HG03442 (cell line): ENCODE data around the gene GMDS.

Source experiments
- ATAC-seq: cut with Tn5 transposase; IDR thresholded peaks from one replicate; pipeline ENCODE4 v1.9.1; 2021; ENCODE audit warnings: mild to moderate bottlenecking, moderate library complexity; ENCODE audit not compliant: unreplicated experiment

GMDS gene

GRCh38 chr6:2016040-2016439, 229.4 kb downstream of the GMDS start:
- no peak for ATAC-seq

- ATAC-seq, result no peak
Observed at GRCh38 chr6:2008383-2008976, 236.9 kb downstream of the GMDS start.

- ATAC-seq, result no peak
Observed at GRCh38 chr6:2007165-2007564, 238.2 kb downstream of the GMDS start.

GRCh38 chr6:2004888-2005287, 240.5 kb downstream of the GMDS start:
- no peak for ATAC-seq

- no peak for ATAC-seq
Observed at GRCh38 chr6:2000962-2001361, 244.4 kb downstream of the GMDS start.

GRCh38 chr6:1997702-1998101, 247.7 kb downstream of the GMDS start:
- no peak for ATAC-seq

- ATAC-seq, result no peak
Observed at GRCh38 chr6:1995636-1996035, 249.8 kb downstream of the GMDS start.

GRCh38 chr6:1993042-1993441, 252.4 kb downstream of the GMDS start:
- no peak for ATAC-seq

- no peak for ATAC-seq
Observed at GRCh38 chr6:1991332-1991878, 254.0 kb downstream of the GMDS start.

GRCh38 chr6:1988843-1989242, 256.6 kb downstream of the GMDS start:
- no peak for ATAC-seq

- no peak for ATAC-seq
Observed at GRCh38 chr6:1987640-1988039, 257.8 kb downstream of the GMDS start.

GRCh38 chr6:1986454-1987243, 258.8 kb downstream of the GMDS start:
- ATAC-seq, result no peak

GRCh38 chr6:1984346-1984994, 260.9 kb downstream of the GMDS start:
- ATAC-seq, result no peak

GRCh38 chr6:1983850-1984249, 261.6 kb downstream of the GMDS start:
- no peak for ATAC-seq

- ATAC-seq, result no peak
Observed at GRCh38 chr6:1972962-1973361, 272.4 kb downstream of the GMDS start.

GRCh38 chr6:1971612-1972011, 273.8 kb downstream of the GMDS start:
- ATAC-seq, result no peak

GRCh38 chr6:1970151-1970561, 275.2 kb downstream of the GMDS start:
- ATAC-seq, result no peak

- ATAC-seq, result no peak
Observed at GRCh38 chr6:1966713-1967112, 278.7 kb downstream of the GMDS start.

GRCh38 chr6:1965596-1966224, 279.7 kb downstream of the GMDS start:
- no peak for ATAC-seq

- no peak for ATAC-seq
Observed at GRCh38 chr6:1963596-1963995, 281.8 kb downstream of the GMDS start.

GRCh38 chr6:1962201-1962600, 283.2 kb downstream of the GMDS start:
- ATAC-seq, result no peak
